Right ventricle myocardium inferior (tissue), 1 donor: ENCODE results near the gene FAH. TPM values are rescaled to one million over a fixed set of nuclear protein-coding genes. Genes with fewer than 3 reads are reported as not detected.

Source experiments
- ATAC-seq: fragments of 200-7000 bp; cut with Tn5 transposase; one replicate; pipeline ENCODE4 v1.9.1; 2020; ENCODE audit warnings: mild to moderate bottlenecking, moderate library complexity
- DNase-seq: peaks from one replicate; pipeline ENCODE4 v3.0.0; 2021; ENCODE audit errors: missing footprints
- intact Hi-C: fragments of 100-400 bp; cut with DNase I; formaldehyde crosslinking; loops from one replicate; pipeline ENCODE4 v1.11.0; 2022
- total RNA-seq: library from RNA; stranded (reverse); fragmentation: NEBNext Ultra II Directional; extraction: Animal tissue kit (Norgen Biotek cat#: 25700); gene quantifications from one replicate; pipeline ENCODE4 v1.2.1, GENCODE V29; 2021
- donor health status: DM: no; HTN: yes; CAD: no; lungs with severe emphysema.

FAH gene
- total RNA-seq, 1 donor from 2014 or later: 25.5 TPM

- ATAC-seq: no peak
- intact Hi-C loops: no loop called here
- DNase-seq: no peak
These were observed 32.4 kb downstream of the FAH start for GRCh38 chr15:80185152-80185551.

- intact Hi-C loops: no loop called here
- ATAC-seq (no peak), DNase-seq (no peak)
These were observed 33.3 kb downstream of the FAH start for GRCh38 chr15:80186066-80186465.

DNA sequence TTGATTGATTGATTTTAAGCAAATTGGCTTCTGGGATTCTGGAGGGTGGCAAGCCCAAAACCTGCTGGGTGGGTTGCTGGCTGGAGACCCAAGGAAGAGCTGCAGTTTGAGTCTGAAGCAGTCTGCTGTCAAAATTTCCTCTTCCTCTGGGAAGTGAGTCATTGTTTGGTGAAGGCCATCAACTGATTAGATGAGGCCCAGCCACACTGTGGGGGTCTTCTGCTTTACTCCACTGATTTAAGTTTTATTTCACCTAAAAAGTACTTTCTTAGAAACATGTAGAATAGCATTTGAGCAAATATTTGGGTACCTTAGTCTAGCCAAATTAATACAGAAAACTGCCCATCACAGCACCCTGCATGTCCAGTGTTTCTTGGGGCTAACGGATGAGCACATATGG is 33.8 kb downstream of the FAH start:
- ATAC-seq (no peak), DNase-seq (no peak)
- intact Hi-C loops: no loop called here

DNA sequence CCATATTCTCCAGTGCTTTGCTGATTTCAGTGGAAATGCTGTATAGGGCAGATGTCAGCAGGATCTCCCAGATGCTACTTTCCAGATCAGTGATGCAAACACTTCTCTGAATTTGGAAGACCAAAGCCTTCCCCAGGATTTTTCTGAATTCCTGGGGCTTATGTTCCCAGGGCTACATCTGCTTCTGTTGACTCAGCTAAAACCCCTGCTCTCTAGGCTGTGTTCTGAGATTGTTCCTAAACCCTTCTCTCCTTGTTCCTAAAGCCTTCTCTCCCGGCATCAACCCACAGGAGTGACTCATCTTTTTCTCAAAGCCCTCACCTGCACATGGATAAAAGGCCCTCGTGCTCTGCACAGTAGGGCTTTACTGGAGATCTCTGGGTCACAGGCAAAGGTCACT is 35.5 kb downstream of the FAH start:
- ATAC-seq (no peak), DNase-seq (no peak)
- intact Hi-C loops: no loop called here

GRCh38 chr15:80191198-80191597 is 38.4 kb downstream of the FAH start:
- intact Hi-C loops: no loop called here
- DNase-seq: no peak
- ATAC-seq: no peak

DNA sequence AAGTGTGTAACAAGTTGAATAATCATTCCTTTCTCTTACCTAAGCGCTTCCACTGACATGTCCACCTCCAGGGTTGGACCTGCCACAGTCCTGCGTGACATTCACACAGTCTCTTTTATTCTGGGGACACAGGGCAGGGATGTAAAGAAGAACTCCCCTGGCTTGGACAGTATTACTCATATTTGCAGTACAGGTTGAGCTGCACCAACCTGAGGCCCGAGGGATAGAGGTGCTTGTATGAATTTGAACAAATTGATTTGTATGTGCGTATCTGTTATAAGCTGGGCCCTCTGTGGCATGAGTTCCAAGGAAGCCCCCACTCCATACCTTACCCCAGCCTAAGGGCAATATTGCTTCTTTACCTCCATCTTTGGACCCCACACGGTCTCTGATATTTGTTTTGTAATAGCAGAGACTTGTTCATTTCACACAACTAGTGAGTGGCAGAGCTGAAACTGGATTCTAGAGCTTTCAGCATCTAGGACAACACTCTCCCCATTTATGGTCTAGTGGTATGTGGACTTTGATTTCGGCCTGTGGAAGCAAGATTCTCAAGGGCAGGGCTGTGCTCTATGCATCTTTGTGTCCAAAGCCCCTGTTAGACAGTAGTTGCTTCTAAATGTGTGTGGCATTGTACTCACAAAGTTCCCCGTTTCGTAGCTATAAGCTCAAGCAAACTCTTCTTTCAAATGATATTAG is 39.2 kb downstream of the FAH start:
- DNase-seq: no peak
- intact Hi-C loops: no loop called here
- ATAC-seq: no peak

- ATAC-seq (no peak), DNase-seq (no peak)
- intact Hi-C loops: no loop called here
These were observed 41.4 kb downstream of the FAH start for GRCh38 chr15:80194186-80194585.

DNA sequence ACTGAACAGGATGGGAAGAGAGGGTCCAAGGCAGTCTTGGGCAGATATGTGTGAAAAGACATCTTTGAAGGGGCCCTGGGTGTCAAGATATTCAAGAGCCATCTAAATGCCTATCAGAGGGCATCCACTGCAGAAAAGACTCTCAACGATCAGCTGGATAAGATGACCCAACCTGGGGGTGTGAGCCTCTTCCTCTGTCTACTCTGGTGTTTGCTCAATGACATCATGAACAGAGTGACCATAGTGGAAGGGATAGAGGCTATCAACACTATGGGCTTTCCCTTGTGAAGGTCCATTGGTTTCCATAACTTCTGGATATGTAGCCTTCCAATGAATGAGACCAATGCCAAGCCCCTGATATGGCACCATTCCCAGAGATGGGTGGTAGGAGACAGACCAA is 42.1 kb downstream of the FAH start:
- intact Hi-C loops: no loop called here
- ATAC-seq (no peak), DNase-seq (no peak)

DNA sequence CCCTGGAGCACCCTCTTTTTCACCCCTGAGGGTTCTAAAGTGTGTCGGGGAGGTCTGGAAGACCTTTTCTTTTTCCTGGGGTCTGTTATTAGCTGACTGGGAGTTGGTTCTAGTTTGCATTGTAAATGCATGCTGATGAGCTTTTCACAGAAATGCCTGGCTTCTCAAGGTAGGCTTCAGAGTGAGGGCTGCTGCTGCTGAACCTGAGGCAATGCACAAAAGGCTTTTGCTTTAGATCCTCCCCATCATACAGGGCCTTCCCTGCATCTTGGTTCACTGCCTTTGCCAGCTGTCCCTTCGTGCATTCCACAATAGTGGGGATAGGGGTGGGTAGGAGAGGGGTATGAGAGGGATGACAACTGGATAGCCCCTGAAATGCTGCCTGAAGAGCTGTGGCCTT is 46.6 kb downstream of the FAH start:
- no peak for DNase-seq
- intact Hi-C loops: no loop called here

GRCh38 chr15:80199869-80200268 is 47.1 kb downstream of the FAH start:
- intact Hi-C loops: no loop called here
- DNase-seq (no peak), ATAC-seq (no peak)

More for the DNA sequence above, 46.6 kb downstream of the FAH start:
- no peak for ATAC-seq

GRCh38 chr15:80201256-80202015 is 48.6 kb downstream of the FAH start:
- DNase-seq (no peak), ATAC-seq (no peak)
- intact Hi-C loops: no loop called here

DNA sequence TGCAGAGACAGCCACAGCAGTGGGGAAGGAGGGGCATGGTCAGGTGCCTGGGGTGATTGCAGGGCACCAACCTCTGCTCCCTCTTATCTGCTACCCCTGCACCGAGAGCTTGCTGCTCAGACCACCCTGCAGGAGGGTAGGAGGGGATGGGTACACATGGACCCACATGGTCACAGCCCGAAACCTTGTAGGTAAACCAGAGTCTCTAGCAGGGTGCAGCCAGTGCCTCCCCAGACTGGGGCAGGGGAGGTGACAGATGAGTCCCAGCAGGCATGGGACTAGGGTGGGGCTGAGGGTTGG is 49.2 kb downstream of the FAH start:
- intact Hi-C loops: no loop called here
- ATAC-seq (no peak), DNase-seq (no peak)

DNA sequence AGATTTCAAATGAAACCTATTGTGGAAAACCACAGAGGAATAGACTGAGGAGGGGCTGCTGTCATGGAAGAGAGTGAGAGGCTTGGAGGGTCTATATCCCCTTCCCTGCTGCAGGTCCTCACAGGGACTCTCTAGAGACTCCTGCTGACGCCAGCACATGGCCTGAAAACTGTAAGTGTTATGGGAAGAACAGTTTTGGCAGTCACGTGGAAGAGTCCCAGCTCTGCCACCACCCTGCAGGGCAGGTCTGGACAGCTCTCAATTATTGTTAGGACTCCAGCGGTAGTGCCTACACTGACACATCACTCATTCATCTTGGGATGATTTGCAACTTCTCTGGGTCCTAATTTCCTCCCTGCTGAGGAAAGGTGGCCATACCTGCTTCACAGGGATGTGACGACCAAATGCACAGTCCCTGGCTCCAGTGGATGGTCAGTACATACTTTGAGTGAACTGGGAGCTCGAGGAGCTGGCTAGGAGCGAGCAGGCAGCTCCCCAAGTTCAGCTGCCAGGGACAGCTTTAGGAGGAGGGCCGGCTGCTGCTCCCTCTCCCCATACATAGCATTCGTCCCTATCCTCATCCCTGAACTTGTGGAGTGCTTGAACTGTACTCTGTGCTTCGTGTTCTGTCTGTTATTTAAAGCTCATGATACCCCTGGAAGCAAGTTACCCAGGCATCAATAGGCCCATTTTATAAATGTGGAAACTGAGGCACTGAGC is 50.0 kb downstream of the FAH start:
- ATAC-seq: no peak
- intact Hi-C loops: no loop called here
- no peak for DNase-seq

GRCh38 chr15:80203361-80203885 is 50.6 kb downstream of the FAH start:
- intact Hi-C loops: no loop called here
- no peak for DNase-seq
- ATAC-seq: no peak

DNA sequence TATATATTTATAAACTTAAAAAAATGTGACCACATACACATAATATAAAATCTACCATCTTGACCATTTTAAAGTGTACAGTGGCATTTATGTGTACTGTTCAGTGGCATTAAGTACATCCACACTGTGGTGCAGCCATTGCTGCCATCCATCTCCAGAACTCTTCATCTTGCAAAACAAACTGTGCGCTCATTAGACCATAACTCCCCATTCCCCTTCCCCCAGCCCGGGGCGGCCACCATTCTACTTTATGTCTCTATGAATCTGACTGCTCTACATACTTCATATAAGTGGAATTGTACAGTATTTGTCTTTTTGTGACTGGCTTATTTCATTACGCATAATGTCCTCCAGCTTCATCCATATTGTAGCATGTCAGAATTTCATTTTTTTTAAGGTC is 51.4 kb downstream of the FAH start:
- intact Hi-C loops: no loop called here
- ATAC-seq (no peak), DNase-seq (no peak)

DNA sequence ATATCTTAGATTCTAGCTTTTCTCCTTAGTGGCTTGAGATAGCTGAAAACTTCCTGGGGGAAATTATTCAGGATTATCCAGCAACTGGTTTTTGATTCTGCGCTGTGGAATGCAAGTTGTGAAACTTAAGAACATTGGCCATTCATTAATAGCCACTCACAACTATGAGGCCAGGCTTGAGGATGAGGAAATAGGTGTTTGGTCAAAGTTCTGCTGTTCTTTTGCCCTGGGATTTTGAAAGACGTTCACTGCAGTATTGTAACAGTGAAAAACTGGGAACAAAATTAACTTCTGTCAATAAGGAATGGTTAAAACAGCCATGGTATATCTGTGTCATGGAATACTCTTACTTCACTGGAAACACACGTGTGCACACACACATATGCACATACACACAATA is 55.1 kb downstream of the FAH start:
- ATAC-seq: no peak
- no peak for DNase-seq
- intact Hi-C loops: no loop called here

GRCh38 chr15:80208758-80209734 is 56.2 kb downstream of the FAH start:
- ATAC-seq: peak; percentile 42
- intact Hi-C loops: no loop called here

DNA sequence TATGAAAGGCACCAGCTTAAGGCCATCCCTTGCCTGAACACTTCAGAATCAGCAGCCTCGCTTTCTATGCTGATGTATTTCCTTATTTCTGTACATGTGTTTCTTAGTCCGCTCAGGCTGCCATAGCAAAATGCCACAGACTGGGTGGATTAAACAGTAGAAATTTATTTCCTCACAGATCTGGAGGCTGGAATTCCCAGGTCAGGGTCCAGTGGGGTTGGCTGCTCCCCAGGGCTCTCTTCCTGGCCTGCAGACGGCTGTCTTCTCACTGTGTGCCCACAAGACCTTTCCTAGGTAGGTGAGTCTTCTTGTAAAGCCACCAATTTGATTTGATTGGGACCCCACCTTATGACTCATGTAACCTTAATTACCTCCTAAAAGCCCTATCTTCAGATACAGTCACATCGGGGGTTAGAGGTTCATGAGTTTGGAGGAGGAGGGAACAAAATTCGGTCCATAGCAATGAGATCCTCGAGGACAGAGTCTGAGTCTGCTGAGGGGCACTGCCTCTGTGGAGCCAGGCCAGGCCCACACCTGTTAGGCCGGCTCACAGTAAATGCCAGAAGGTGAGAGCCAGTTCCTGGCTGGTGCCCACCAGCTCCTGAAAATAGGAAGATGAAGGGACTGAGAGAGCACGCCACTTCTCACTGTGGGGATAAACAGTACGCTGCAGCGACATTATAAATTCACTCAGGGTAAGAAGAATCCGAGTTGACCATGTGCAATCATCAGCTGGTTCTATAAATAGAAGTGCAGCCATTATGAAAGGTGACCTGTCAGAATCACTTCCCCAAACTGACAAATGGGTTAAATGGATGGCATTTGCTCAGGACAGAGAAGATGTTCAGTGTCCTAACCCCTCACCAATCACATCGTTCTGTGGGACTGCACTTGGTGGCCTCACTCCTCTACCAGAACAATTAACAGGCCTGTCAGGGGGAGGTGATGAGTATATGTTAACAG is 58.1 kb downstream of the FAH start:
- DNase-seq (no peak), ATAC-seq (no peak)
- intact Hi-C loops: no loop called here

More at GRCh38 chr15:80208758-80209734, 56.2 kb downstream of the FAH start:
- no peak for DNase-seq
